SU-DHL-6 (cell line): Measurements from ENCODE around the gene TMEM38B.
"Not testable (repeated sequence)": the region's sequence is repeated elsewhere in the genome, so short reads cannot be mapped to it uniquely, and the experiment has no call there.

Experiments used
- H2AFZ ChIP-seq: fragments of 200-600 bp; sonication (generic); 2 replicates; pipeline ENCODE4 v1.6.1; 2014; ENCODE audit warnings: low read depth, mild to moderate bottlenecking, moderate library complexity, mixed read lengths, antibody characterized with exemption, low read length; ENCODE audit not compliant: severe bottlenecking
- H3F3A ChIP-seq: fragments of 200-600 bp; shearing (Covaris generic); 2 replicates; pipeline ENCODE4 v1.6.0; 2016; ENCODE audit warnings: antibody characterized with exemption, mild to moderate bottlenecking; ENCODE audit not compliant: insufficient read depth
- H3K27ac ChIP-seq: fragments of 200-600 bp; sonication (generic); 2 replicates; pipeline ENCODE4 v1.5.1; 2016; ENCODE audit warnings: low read depth, mild to moderate bottlenecking, low read length, moderate library complexity, mixed read lengths
- H3K27me3 ChIP-seq: fragments of 200-600 bp; sonication (generic), shearing (Covaris generic); 2 replicates; pipeline ENCODE4 v1.6.0; 2014; ENCODE audit warnings: mild to moderate bottlenecking, low read length
- H3K36me3 ChIP-seq: fragments of 200-600 bp; sonication (generic); 2 replicates; pipeline ENCODE4 v1.6.1; 2014; ENCODE audit warnings: mild to moderate bottlenecking, low read length, mixed read lengths
- H3K4me2 ChIP-seq: fragments of 300-600, 200-600 bp; shearing (Covaris generic), sonication (generic); 2 replicates; pipeline ENCODE4 v1.6.0; 2014; ENCODE audit warnings: low read length, low read depth, mild to moderate bottlenecking; ENCODE audit not compliant: poor library complexity, severe bottlenecking
- H3K4me3 ChIP-seq: fragments of 200-600 bp; sonication (generic); 2 replicates; pipeline ENCODE4 v1.5.1; 2014; ENCODE audit warnings: antibody characterized with exemption, low read length, mild to moderate bottlenecking, mixed read lengths; ENCODE audit not compliant: insufficient read depth, poor library complexity, severe bottlenecking
- H3K79me2 ChIP-seq: fragments of 200-600 bp; sonication (generic); 2 replicates; pipeline ENCODE4 v1.6.1; 2014; ENCODE audit warnings: mild to moderate bottlenecking, low read length, moderate library complexity; ENCODE audit not compliant: insufficient read depth
- H3K9ac ChIP-seq: fragments of 200-600 bp; sonication (generic); 2 replicates; pipeline ENCODE4 v1.7.0; 2014; ENCODE audit warnings: mild to moderate bottlenecking, low read length
- H3K9me2 ChIP-seq: fragments of 200-600 bp; sonication (generic); replicated peaks from 2 replicates; pipeline ENCODE4 v1.6.1; 2014; ENCODE audit warnings: low read length; ENCODE audit not compliant: insufficient read depth
- H3K9me3 ChIP-seq: fragments of 200-600 bp; sonication (generic); 2 replicates; pipeline ENCODE4 v1.6.1; 2014; ENCODE audit warnings: low read length, mixed read lengths; ENCODE audit not compliant: insufficient read depth
- H4K20me1 ChIP-seq: fragments of 200-600 bp; sonication (generic); 2 replicates; pipeline ENCODE4 v1.6.1; 2014; ENCODE audit warnings: low read depth, mild to moderate bottlenecking, antibody characterized with exemption, low read length, moderate library complexity, mixed read lengths
- EZH2phosphoT487 ChIP-seq: fragments of 200-600 bp; sonication (generic), shearing (Covaris generic); conservative IDR thresholded peaks from 2 replicates; pipeline ENCODE4 v1.6.1; 2018; ENCODE audit warnings: mild to moderate bottlenecking, antibody characterized with exemption, low read length, moderate library complexity, mixed read lengths
- TF ChIP-seq, protein P1 (sequence below): fragments of 200-600 bp; sonication (generic); IDR thresholded peaks from one replicate; pipeline ENCODE4 v1.5.1; 2017; ENCODE audit warnings: antibody characterized with exemption, mild to moderate bottlenecking, low read length, moderate library complexity; ENCODE audit not compliant: insufficient read depth, poor library complexity, severe bottlenecking

The TMEM38B gene

GRCh38 chr9:105722099-105722498 lies 27.8 kb downstream of the TMEM38B start:
- Histone ChIP-seq H3K9me3 (no peaks in the 10 kb centered on the region), H4K20me1 (no peaks in the 10 kb centered on the region), H3K9ac (no peak overlapping the region), H3K79me2 (no peaks in the 10 kb centered on the region), H2AFZ (no peak overlapping the region), H3K4me2 (no peak overlapping the region), H3K27me3 (no peaks in the 10 kb centered on the region), H3K4me3 (no peak overlapping the region), H3K36me3 (peaks cover 4% of the 10 kb centered on the region; the same call in 1 of the 2 replicates), H3F3A (no peaks in the 10 kb centered on the region), H3K27ac (no peak overlapping the region), H3K9me2 (no peaks in the 10 kb centered on the region)
- TF ChIP-seq EZH2phosphoT487: no peak
- TF ChIP-seq, protein P1, sequence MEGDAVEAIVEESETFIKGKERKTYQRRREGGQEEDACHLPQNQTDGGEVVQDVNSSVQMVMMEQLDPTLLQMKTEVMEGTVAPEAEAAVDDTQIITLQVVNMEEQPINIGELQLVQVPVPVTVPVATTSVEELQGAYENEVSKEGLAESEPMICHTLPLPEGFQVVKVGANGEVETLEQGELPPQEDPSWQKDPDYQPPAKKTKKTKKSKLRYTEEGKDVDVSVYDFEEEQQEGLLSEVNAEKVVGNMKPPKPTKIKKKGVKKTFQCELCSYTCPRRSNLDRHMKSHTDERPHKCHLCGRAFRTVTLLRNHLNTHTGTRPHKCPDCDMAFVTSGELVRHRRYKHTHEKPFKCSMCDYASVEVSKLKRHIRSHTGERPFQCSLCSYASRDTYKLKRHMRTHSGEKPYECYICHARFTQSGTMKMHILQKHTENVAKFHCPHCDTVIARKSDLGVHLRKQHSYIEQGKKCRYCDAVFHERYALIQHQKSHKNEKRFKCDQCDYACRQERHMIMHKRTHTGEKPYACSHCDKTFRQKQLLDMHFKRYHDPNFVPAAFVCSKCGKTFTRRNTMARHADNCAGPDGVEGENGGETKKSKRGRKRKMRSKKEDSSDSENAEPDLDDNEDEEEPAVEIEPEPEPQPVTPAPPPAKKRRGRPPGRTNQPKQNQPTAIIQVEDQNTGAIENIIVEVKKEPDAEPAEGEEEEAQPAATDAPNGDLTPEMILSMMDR: no peak

- no peak overlapping the region for H3K4me3 ChIP-seq
- H4K20me1 ChIP-seq: no peaks in the 10 kb centered on the region
- no peak overlapping the region for H2AFZ ChIP-seq
- H3K4me2 ChIP-seq: no peak overlapping the region
- TF ChIP-seq EZH2phosphoT487: no peak
- TF ChIP-seq, protein P1: no peak
- H3F3A ChIP-seq: no peaks in the 10 kb centered on the region
- no peak overlapping the region for H3K9ac ChIP-seq
- H3K27me3 ChIP-seq: no peaks in the 10 kb centered on the region
- no peaks in the 10 kb centered on the region for H3K79me2 ChIP-seq
- H3K9me2 ChIP-seq: no peaks in the 10 kb centered on the region
- peaks cover 4% of the 10 kb centered on the region; the same call in 1 of the 2 replicates for H3K36me3 ChIP-seq
- H3K27ac ChIP-seq: no peak overlapping the region
- H3K9me3 ChIP-seq: no peaks in the 10 kb centered on the region
Measured at GRCh38 chr9:105725370-105725769, 31.0 kb downstream of the TMEM38B start.

DNA sequence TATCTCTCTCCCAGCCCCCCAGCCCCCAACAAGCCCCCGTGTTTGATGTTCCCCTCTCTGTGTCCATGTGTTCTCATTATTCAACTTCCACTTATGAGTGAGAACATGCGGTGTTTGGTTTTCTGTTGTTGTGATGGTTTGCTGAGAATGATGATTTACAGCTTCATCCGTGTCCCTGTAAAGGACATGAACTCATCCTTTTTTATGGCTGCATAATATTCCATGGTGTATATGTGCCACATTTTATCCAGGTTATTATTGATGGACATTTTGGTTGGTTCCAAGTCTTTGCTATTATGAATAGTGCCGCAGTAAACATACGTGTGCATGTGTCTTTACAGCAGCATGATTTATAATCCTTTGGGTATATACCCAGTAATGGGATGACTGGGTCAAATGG lies 33.9 kb downstream of the TMEM38B start:
- H3K36me3 ChIP-seq, H3K27ac ChIP-seq, H3K27me3 ChIP-seq, H3F3A ChIP-seq, H3K9me2 ChIP-seq, H3K4me3 ChIP-seq, H3K9ac ChIP-seq, H2AFZ ChIP-seq, H3K4me2 ChIP-seq, H4K20me1 ChIP-seq, H3K79me2 ChIP-seq, H3K9me3 ChIP-seq: not testable (repeated sequence)

GRCh38 chr9:105731420-105731819 lies 37.1 kb downstream of the TMEM38B start:
- H4K20me1 ChIP-seq, H2AFZ ChIP-seq, H3K27ac ChIP-seq, H3F3A ChIP-seq, H3K9ac ChIP-seq, H3K4me3 ChIP-seq, H3K9me2 ChIP-seq, H3K4me2 ChIP-seq, H3K27me3 ChIP-seq, H3K79me2 ChIP-seq: not testable (repeated sequence)
- H3K9me3 ChIP-seq: peaks cover 18% of the 10 kb centered on the region; the same call in 1 of the 2 replicates
- H3K36me3 ChIP-seq: peaks cover 31% of the 10 kb centered on the region
